ENCODE results near the gene TMEM259. TPM values are rescaled to one million over a fixed set of nuclear protein-coding genes. Genes with fewer than 3 reads are reported as not detected.

Gene TMEM259
- total and polyA plus RNA-seq, 2 of the 13 experiments (the other 11 are each of a cell fraction or from before 2014, with no cell fraction given): 64.7 to 164 TPM

- TF ChIP-seq FOXK1 (CRISPR knock-in tag; IDR thresholded peaks at IDR 0.05; ENCODE audit: borderline replicate concordance, low read depth): peak; percentile 36; the same call in 1 of the 2 replicates
- TF ChIP-seq ZMAT3 (CRISPR knock-in tag; conservative IDR thresholded peaks at IDR 0.05): 0 out of 2 replicates have a peak, but pooled peaks have one; percentile 47
- no peak for TF ChIP-seq U2AF1 (optimal IDR thresholded peaks at IDR 0.05; ENCODE audit: low read depth, low read length)
- no peak for TF ChIP-seq ARNT (IDR thresholded peaks at IDR 0.05)
- peak; percentile 70 for TF ChIP-seq GATAD1 (CRISPR knock-in tag; IDR thresholded peaks at IDR 0.05)
- TF ChIP-seq IKZF4 (CRISPR knock-in tag; IDR thresholded peaks at IDR 0.05; ENCODE audit: borderline replicate concordance, low read depth, not compliant biosample characterization): peak; percentile 30
- TF ChIP-seq ZNF24 (IDR thresholded peaks at IDR 0.05): no peak
- no peak for TF ChIP-seq ISX (CRISPR knock-in tag; conservative IDR thresholded peaks at IDR 0.05)
- TF ChIP-seq ZNF746 (CRISPR knock-in tag; IDR thresholded peaks at IDR 0.05): peak; percentile 76
- no peak for TF ChIP-seq GZF1 (CRISPR knock-in tag; IDR thresholded peaks at IDR 0.05)
- no peak for TF ChIP-seq SETDB1 (CRISPR knock-in tag; IDR thresholded peaks at IDR 0.05; ENCODE audit: borderline replicate concordance)
- no peak for TF ChIP-seq ZNF124 (CRISPR knock-in tag; IDR thresholded peaks at IDR 0.05)
- TF ChIP-seq ZNF773 (CRISPR knock-in tag; IDR thresholded peaks at IDR 0.05; ENCODE audit: borderline replicate concordance): no peak
- 0 out of 2 replicates have a peak, but pooled peaks have one; percentile 77 for TF ChIP-seq ZSCAN31 (CRISPR knock-in tag; IDR thresholded peaks at IDR 0.05; ENCODE audit: low read depth)
- TF ChIP-seq, protein P1, sequence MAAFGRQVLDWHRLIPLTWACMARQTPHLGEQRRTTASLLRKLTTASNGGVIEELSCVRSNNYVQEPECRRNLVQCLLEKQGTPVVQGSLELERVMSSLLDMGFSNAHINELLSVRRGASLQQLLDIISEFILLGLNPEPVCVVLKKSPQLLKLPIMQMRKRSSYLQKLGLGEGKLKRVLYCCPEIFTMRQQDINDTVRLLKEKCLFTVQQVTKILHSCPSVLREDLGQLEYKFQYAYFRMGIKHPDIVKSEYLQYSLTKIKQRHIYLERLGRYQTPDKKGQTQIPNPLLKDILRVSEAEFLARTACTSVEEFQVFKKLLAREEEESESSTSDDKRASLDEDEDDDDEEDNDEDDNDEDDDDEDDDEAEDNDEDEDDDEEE (CRISPR knock-in tag; IDR thresholded peaks at IDR 0.05): no peak
- no peak for TF ChIP-seq GTF2F1 (IDR thresholded peaks at IDR 0.05; ENCODE audit: low read length)
- no peak for TF ChIP-seq CC2D1A (CRISPR knock-in tag; IDR thresholded peaks at IDR 0.05)
- no peak for TF ChIP-seq PTBP1 (IDR thresholded peaks at IDR 0.05; ENCODE audit: low read depth, low read length, poor library complexity, severe bottlenecking)
- peak; percentile 66; the same call in 1 of the 3 replicates for TF ChIP-seq MXI1 (IDR thresholded peaks at IDR 0.05; ENCODE audit: borderline replicate concordance, low read depth, low read length)
- TF ChIP-seq CHCHD3 (CRISPR knock-in tag; IDR thresholded peaks at IDR 0.05): no peak
- peak; percentile 70 for TF ChIP-seq RCOR2 (CRISPR knock-in tag; IDR thresholded peaks at IDR 0.05)
- TF ChIP-seq, protein P2, sequence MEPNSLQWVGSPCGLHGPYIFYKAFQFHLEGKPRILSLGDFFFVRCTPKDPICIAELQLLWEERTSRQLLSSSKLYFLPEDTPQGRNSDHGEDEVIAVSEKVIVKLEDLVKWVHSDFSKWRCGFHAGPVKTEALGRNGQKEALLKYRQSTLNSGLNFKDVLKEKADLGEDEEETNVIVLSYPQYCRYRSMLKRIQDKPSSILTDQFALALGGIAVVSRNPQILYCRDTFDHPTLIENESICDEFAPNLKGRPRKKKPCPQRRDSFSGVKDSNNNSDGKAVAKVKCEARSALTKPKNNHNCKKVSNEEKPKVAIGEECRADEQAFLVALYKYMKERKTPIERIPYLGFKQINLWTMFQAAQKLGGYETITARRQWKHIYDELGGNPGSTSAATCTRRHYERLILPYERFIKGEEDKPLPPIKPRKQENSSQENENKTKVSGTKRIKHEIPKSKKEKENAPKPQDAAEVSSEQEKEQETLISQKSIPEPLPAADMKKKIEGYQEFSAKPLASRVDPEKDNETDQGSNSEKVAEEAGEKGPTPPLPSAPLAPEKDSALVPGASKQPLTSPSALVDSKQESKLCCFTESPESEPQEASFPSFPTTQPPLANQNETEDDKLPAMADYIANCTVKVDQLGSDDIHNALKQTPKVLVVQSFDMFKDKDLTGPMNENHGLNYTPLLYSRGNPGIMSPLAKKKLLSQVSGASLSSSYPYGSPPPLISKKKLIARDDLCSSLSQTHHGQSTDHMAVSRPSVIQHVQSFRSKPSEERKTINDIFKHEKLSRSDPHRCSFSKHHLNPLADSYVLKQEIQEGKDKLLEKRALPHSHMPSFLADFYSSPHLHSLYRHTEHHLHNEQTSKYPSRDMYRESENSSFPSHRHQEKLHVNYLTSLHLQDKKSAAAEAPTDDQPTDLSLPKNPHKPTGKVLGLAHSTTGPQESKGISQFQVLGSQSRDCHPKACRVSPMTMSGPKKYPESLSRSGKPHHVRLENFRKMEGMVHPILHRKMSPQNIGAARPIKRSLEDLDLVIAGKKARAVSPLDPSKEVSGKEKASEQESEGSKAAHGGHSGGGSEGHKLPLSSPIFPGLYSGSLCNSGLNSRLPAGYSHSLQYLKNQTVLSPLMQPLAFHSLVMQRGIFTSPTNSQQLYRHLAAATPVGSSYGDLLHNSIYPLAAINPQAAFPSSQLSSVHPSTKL (CRISPR knock-in tag; IDR thresholded peaks at IDR 0.05): peak; percentile 74
- peak; percentile 86 for TF ChIP-seq MED1 (CRISPR knock-in tag; IDR thresholded peaks at IDR 0.05)
- peak; percentile 77 for TF ChIP-seq ARNT2 (CRISPR knock-in tag; IDR thresholded peaks at IDR 0.05; ENCODE audit: low read depth)
- no peak for TF ChIP-seq RFX5 (IDR thresholded peaks at IDR 0.05; ENCODE audit: low read depth, low read length)
Observed at GRCh38 chr19:980133-980998, 40.6 kb downstream of the TMEM259 start (continued).

Measured in HepG2 (cell line).